Renal cortical epithelial cell (primary cell): ENCODE data around the gene CPT1C. TPM values are rescaled to one million over a fixed set of nuclear protein-coding genes. Genes with fewer than 3 reads are reported as not detected.

Experiments
- DNase-seq: peaks from one replicate; pipeline ENCODE4 v3.0.0-alpha.2; 2011; ENCODE audit warnings: low read depth
- total RNA-seq: library from RNA; depleted of rRNA; stranded (reverse); fragments of >200 nt; gene quantifications from 2 replicates; pipeline ENCODE4 v1.2.3, GENCODE V29; 2014

Gene CPT1C
- total RNA-seq, 1 donor from 2014 or later, result 2.5 TPM

- DNase-seq, result peak; percentile 24
Measured at GRCh38 chr19:49758292-49758691, 67.4 kb downstream of the CPT1C start.

GRCh38 chr19:49761249-49761624 is 70.3 kb downstream of the CPT1C start:
- DNase-seq, result no peak

- no peak for DNase-seq
Measured at GRCh38 chr19:49761625-49762311, 70.9 kb downstream of the CPT1C start.

GRCh38 chr19:49763230-49763629 is 72.3 kb downstream of the CPT1C start, which contains the start of gene TSKS:
Gene TSKS (minus strand): TSS chr19:49763306. CDS start chr19:49763247, 59 bp downstream.
- no peak for DNase-seq

Other genes starting within 250 kb of the CPT1C start
- gene SLC17A7, start 249.6 kb upstream of the CPT1C start, total RNA-seq, result 0.15 TPM in 1 of 2 replicates, not detected in the other
- gene PIH1D1, start 239.3 kb upstream of the CPT1C start, total RNA-seq, result 120 and 197 TPM in 2 replicates
- 30.5 and 64.1 TPM in 2 replicates for gene ALDH16A1, start 237.9 kb upstream of the CPT1C start, total RNA-seq
- gene FLT3LG, start 216.9 kb upstream of the CPT1C start, total RNA-seq, result 1.3 and 1.7 TPM in 2 replicates
- gene RPL13A, start 203.5 kb upstream of the CPT1C start, total RNA-seq, result 962 and 2,738 TPM in 2 replicates
- gene RPS11, start 194.7 kb upstream of the CPT1C start, total RNA-seq, result 2,210 and 4,384 TPM in 2 replicates
- 23.4 and 47.7 TPM in 2 replicates for gene FCGRT, start 178.5 kb upstream of the CPT1C start, total RNA-seq
- 0.75 and 1.6 TPM in 2 replicates for gene RCN3, start 163.1 kb upstream of the CPT1C start, total RNA-seq
- gene NOSIP, start 110.6 kb upstream of the CPT1C start, total RNA-seq, result 37.9 and 117 TPM in 2 replicates
- gene PRRG2, start 109.8 kb upstream of the CPT1C start, total RNA-seq, result 4.2 and 7.2 TPM in 2 replicates
- 0.87 and 8.7 TPM in 2 replicates for gene PRR12, start 99.9 kb upstream of the CPT1C start, total RNA-seq
- 32.5 and 40.5 TPM in 2 replicates for gene RRAS, start 51.0 kb upstream of the CPT1C start, total RNA-seq
- 12.5 and 50.9 TPM in 2 replicates for gene SCAF1, start 48.9 kb upstream of the CPT1C start, total RNA-seq
- 68.4 and 89.3 TPM in 2 replicates for gene IRF3, start 25.3 kb upstream of the CPT1C start, total RNA-seq
- 1.9 and 5.9 TPM in 2 replicates for gene BCL2L12, start 25.2 kb upstream of the CPT1C start, total RNA-seq
- 205 and 483 TPM in 2 replicates for gene PRMT1, start 13.8 kb upstream of the CPT1C start, total RNA-seq
- gene ADM5, start 1.5 kb upstream of the CPT1C start, total RNA-seq, result 0.35 TPM in 2 replicates
- gene TSKS, start 72.2 kb downstream of the CPT1C start, total RNA-seq, result not detected in 2 replicates
- 43.2 and 98.0 TPM in 2 replicates for gene AP2A1, start 75.9 kb downstream of the CPT1C start, total RNA-seq
- 13.4 and 24.2 TPM in 2 replicates for gene FUZ, start 122.2 kb downstream of the CPT1C start, total RNA-seq
- 18.8 and 66.7 TPM in 2 replicates for gene MED25, start 127.2 kb downstream of the CPT1C start, total RNA-seq
- 28.3 and 106 TPM in 2 replicates for gene PTOV1, start 160.0 kb downstream of the CPT1C start, total RNA-seq
- 30.5 and 36.3 TPM in 2 replicates for gene PNKP, start 176.5 kb downstream of the CPT1C start, total RNA-seq
- 3.5 and 10.8 TPM in 2 replicates for gene AKT1S1, start 186.2 kb downstream of the CPT1C start, total RNA-seq
- gene TBC1D17, start 186.6 kb downstream of the CPT1C start, total RNA-seq, result 12.1 and 13.7 TPM in 2 replicates
- gene IL4I1, start 205.8 kb downstream of the CPT1C start, total RNA-seq, result 4.9 and 25.7 TPM in 2 replicates
- 6.3 and 8.7 TPM in 2 replicates for gene ATF5, start 238.1 kb downstream of the CPT1C start, total RNA-seq
- gene NUP62, start 238.4 kb downstream of the CPT1C start, total RNA-seq, result 28.1 and 46.0 TPM in 2 replicates